ENCODE data around the gene FBXW12. TPM values are rescaled to one million over a fixed set of nuclear protein-coding genes. Genes with fewer than 3 reads are reported as not detected.

Gene FBXW12
- total and polyA plus RNA-seq, 2 donors (not counting 1 experiment from before 2014, with no cell fraction given), result not detected

- H3K27ac Mint-ChIP-seq, result no peak overlapping the region
- peaks cover 0 to 3% (median 0%) of the 10 kb centered on the region in 3 donors for H3K9me3 ChIP-seq (ENCODE audit: control extremely low read depth in 1 of 3, control insufficient read depth in 2 of 3, insufficient read depth in 1 of 3, low read length in 2 of 3)
- ChIA-PET POLR2A (no interaction called here), CTCF (interaction anchor here (1.5 kb wide), 1 partner anchor 10 kb away, joined by 7 read pairs; no protein-coding TSS in a partner anchor)
- H3K9ac ChIP-seq (ENCODE audit: low read length), result no peak overlapping the region
- H3K4me1 ChIP-seq (ENCODE audit: control insufficient read depth in 2 of 2, insufficient read depth in 2 of 2, low read length in 2 of 2), result peaks cover 6 to 9% of the 10 kb centered on the region in 2 donors
- H3K36me3 ChIP-seq (replicated peaks in 1 of 2; ENCODE audit: control extremely low read depth in 1 of 2, control insufficient read depth in 1 of 2, extremely low read depth in 1 of 2, insufficient read depth in 2 of 2, low read length in 1 of 2), result no peaks in the 10 kb centered on the region
- H3K4me3 ChIP-seq (ENCODE audit: control extremely low read depth in 1 of 5, extremely low read depth in 1 of 5, insufficient read depth in 1 of 5, low read depth in 2 of 5, low read length in 4 of 5), result no peak overlapping the region
- TF ChIP-seq CTCF (IDR thresholded peaks at IDR 0.05), result no peak
- WGBS (ENCODE audit: insufficient coverage), result 82% methylated on average over 11 of the region's 11 CpGs
- H3K27me3 ChIP-seq (replicated peaks in 1 of 4; ENCODE audit: control extremely low read depth in 1 of 4, control insufficient read depth in 3 of 4, insufficient read depth in 4 of 4, low read length in 3 of 4), result peaks cover 0 to 9% (median 3%) of the 10 kb centered on the region in 4 experiments
- H3K4me2 ChIP-seq (replicated peaks; ENCODE audit: low read depth, low read length, poor library complexity, severe bottlenecking), result no peak overlapping the region
- peaks cover 16% of the 10 kb centered on the region for H3K27me3 Mint-ChIP-seq
- no peak overlapping the region for H3K27ac ChIP-seq (ENCODE audit: low read length in 2 of 2)
- intact Hi-C loops (cut with micrococcal nuclease), result no loop called here
- peaks cover 12% of the 10 kb centered on the region for H3K4me1 Mint-ChIP-seq
- no peaks in the 10 kb centered on the region for H3K9me3 Mint-ChIP-seq (ENCODE audit: insufficient read depth)
- H3K79me2 ChIP-seq (ENCODE audit: control insufficient read depth, insufficient read depth, low read length), result no peaks in the 10 kb centered on the region
- H2AFZ ChIP-seq (ENCODE audit: insufficient read depth, low read depth, low read length, poor library complexity, severe bottlenecking), result no peak overlapping the region
- H3K4me3 Mint-ChIP-seq, result no peak overlapping the region
- no peaks in the 10 kb centered on the region for H4K20me1 ChIP-seq (ENCODE audit: control insufficient read depth, insufficient read depth, low read length, poor library complexity, severe bottlenecking)
- DNase-seq (no peak), ATAC-seq (ENCODE audit: low read depth) (no peak)
Measured at GRCh38 chr3:48426401-48426909, 54.4 kb downstream of the FBXW12 start.

- Mint-ChIP-seq H3K27ac (no peak overlapping the region), H3K27me3 (peaks cover 16% of the 10 kb centered on the region), H3K4me3 (peak overlapping the region; percentile 23), H3K4me1 (peaks cover 12% of the 10 kb centered on the region), H3K9me3 (ENCODE audit: insufficient read depth) (no peaks in the 10 kb centered on the region)
- peaks cover 0 to 1% of the 10 kb centered on the region in 2 experiments for H3K36me3 ChIP-seq (replicated peaks in 1 of 2; ENCODE audit: control extremely low read depth in 1 of 2, control insufficient read depth in 1 of 2, extremely low read depth in 1 of 2, insufficient read depth in 2 of 2, low read length in 1 of 2)
- TF ChIP-seq EZH2 (IDR thresholded peaks at IDR 0.05; ENCODE audit: borderline replicate concordance, insufficient read depth, low read depth, low read length, poor library complexity, severe bottlenecking), result no peak
- no peak for TF ChIP-seq CTCF (IDR thresholded peaks at IDR 0.05)
- H3K9me3 ChIP-seq (ENCODE audit: control extremely low read depth in 1 of 3, control insufficient read depth in 2 of 3, insufficient read depth in 1 of 3, low read length in 2 of 3), result peaks cover 0 to 3% (median 0%) of the 10 kb centered on the region in 3 donors
- H3K79me2 ChIP-seq (ENCODE audit: control insufficient read depth, insufficient read depth, low read length), result no peaks in the 10 kb centered on the region
- no peak overlapping the region for H3K4me3 ChIP-seq (ENCODE audit: control extremely low read depth in 1 of 5, extremely low read depth in 1 of 5, insufficient read depth in 1 of 5, low read depth in 2 of 5, low read length in 4 of 5)
- H3K27ac ChIP-seq (ENCODE audit: low read length in 2 of 2), result no peak overlapping the region
- CTCF ChIA-PET, result interaction anchor here (1.5 kb wide), 1 partner anchor 9 kb away, joined by 7 read pairs; no protein-coding TSS in a partner anchor
- H3K4me2 ChIP-seq (replicated peaks; ENCODE audit: low read depth, low read length, poor library complexity, severe bottlenecking), result no peak overlapping the region
- ATAC-seq (ENCODE audit: low read depth), result no peak
- intact Hi-C loops (cut with micrococcal nuclease), result no loop called here
- peaks cover 6 to 9% of the 10 kb centered on the region in 2 donors for H3K4me1 ChIP-seq (ENCODE audit: control insufficient read depth in 2 of 2, insufficient read depth in 2 of 2, low read length in 2 of 2)
- H2AFZ ChIP-seq (ENCODE audit: insufficient read depth, low read depth, low read length, poor library complexity, severe bottlenecking), result no peak overlapping the region
- WGBS (ENCODE audit: insufficient coverage), result 96% methylated on average over 7 of the region's 8 CpGs
- POLR2A ChIA-PET, result no interaction called here
- no peak for DNase-seq
- no peak overlapping the region for H3K9ac ChIP-seq (ENCODE audit: low read length)
- peaks cover 0 to 9% (median 3%) of the 10 kb centered on the region in 4 experiments for H3K27me3 ChIP-seq (replicated peaks in 1 of 4; ENCODE audit: control extremely low read depth in 1 of 4, control insufficient read depth in 3 of 4, insufficient read depth in 4 of 4, low read length in 3 of 4)
- H4K20me1 ChIP-seq (ENCODE audit: control insufficient read depth, insufficient read depth, low read length, poor library complexity, severe bottlenecking), result no peaks in the 10 kb centered on the region
Measured at GRCh38 chr3:48426944-48427629, 55.1 kb downstream of the FBXW12 start.

Data from B cell (primary cell).